CD4-positive, alpha-beta T cell (primary cell): ENCODE results near the gene PAIP2. TPM values are rescaled to one million over a fixed set of nuclear protein-coding genes. Genes with fewer than 3 reads are reported as not detected.

ENCODE experiments used
- ATAC-seq: fragments of 200-7000 bp; cut with Tn5 transposase; one replicate; pipeline ENCODE4 v1.10.0; 2022; ENCODE audit warnings: mild to moderate bottlenecking; ENCODE audit not compliant: poor library complexity
- CTCF ChIA-PET: fragments of 350-600 bp; sonication (Branson Sonifier 250); formaldehyde crosslinking; loops from one replicate; lab custom pipeline; 2021; ENCODE audit warnings: antibody characterized with exemption, inconsistent platforms; lab: Charles Lee
- POLR2A ChIA-PET: fragments of 350-600 bp; sonication (Branson Sonifier 250); formaldehyde crosslinking; loops from one replicate; lab custom pipeline; 2021; ENCODE audit warnings: antibody characterized with exemption, inconsistent platforms; lab: Charles Lee
- DNase-seq, 14 experiments: peaks; one replicate each; pipeline ENCODE4 v3.0.0-alpha.2; 2013 to 2020; ENCODE audit warnings: mixed read lengths in 2 of 14
- H3K27ac ChIP-seq, 2 donors: one replicate each; pipeline versions ENCODE4 v1.5.1 to v1.7.0; 2013; ENCODE audit warnings: low read length in 2 of 2, low read depth in 1 of 2, mild to moderate bottlenecking in 1 of 2
- H3K27me3 ChIP-seq, 2 experiments: 1 replicate in 1 of 2; 2 replicates in 1 of 2; pipeline versions ENCODE4 v1.6.1 to v1.7.0; 2013; ENCODE audit warnings: low read length in 2 of 2, control low read depth in 1 of 2, mild to moderate bottlenecking in 1 of 2, moderate library complexity in 1 of 2; ENCODE audit not compliant: insufficient read depth in 2 of 2, control insufficient read depth in 1 of 2
- H3K36me3 ChIP-seq: one replicate; pipeline ENCODE4 v1.6.1; 2013; ENCODE audit warnings: low read length, control low read depth; ENCODE audit not compliant: insufficient read depth
- H3K4me1 ChIP-seq: one replicate; pipeline ENCODE4 v1.6.1; 2013; ENCODE audit warnings: low read length, control low read depth; ENCODE audit not compliant: insufficient read depth
- H3K4me3 ChIP-seq: one replicate; pipeline ENCODE4 v1.5.1; 2013; ENCODE audit warnings: mild to moderate bottlenecking, low read length, moderate library complexity
- H3K9me3 ChIP-seq, 2 experiments: 1 replicate in 1 of 2; 2 replicates in 1 of 2; pipeline versions ENCODE4 v1.6.1 to v1.7.0; 2013; ENCODE audit warnings: low read length in 2 of 2, mild to moderate bottlenecking in 2 of 2, control low read depth in 1 of 2, moderate library complexity in 1 of 2; ENCODE audit not compliant: control insufficient read depth in 1 of 2, insufficient read depth in 1 of 2
- H3K27ac Mint-ChIP-seq: one replicate; pipeline ENCODE4 v1.8.0; 2020; ENCODE audit warnings: mixed read lengths
- H3K27me3 Mint-ChIP-seq: one replicate; pipeline ENCODE4 v1.8.0; 2021; ENCODE audit warnings: mixed read lengths
- H3K36me3 Mint-ChIP-seq: one replicate; pipeline ENCODE4 v1.8.0; 2021; ENCODE audit warnings: low read depth, mixed read lengths
- H3K4me1 Mint-ChIP-seq: one replicate; pipeline ENCODE4 v1.8.0; 2021; ENCODE audit warnings: low read depth, mixed read lengths
- H3K4me3 Mint-ChIP-seq: one replicate; pipeline ENCODE4 v1.8.0; 2020; ENCODE audit warnings: mild to moderate bottlenecking, mixed read lengths
- H3K9me3 Mint-ChIP-seq: one replicate; pipeline ENCODE4 v1.8.0; 2020; ENCODE audit warnings: mixed read lengths
- CTCF ChIP-seq: fragments of 200-600 bp; IDR thresholded peaks from one replicate; pipeline ENCODE4 v1.8.0; 2022; ENCODE audit warnings: antibody characterized with exemption, mild to moderate bottlenecking
- intact Hi-C, 2 experiments: fragments of 100-400 bp; cut with DNase I in 1 of 2; cut with micrococcal nuclease in 1 of 2; formaldehyde crosslinking; loops; one replicate each; pipeline versions ENCODE4 v1.15.1 to v1.9.0; 2023 to 2025; cut with DNase I, micrococcal nuclease
- total RNA-seq, 174 experiments: library from RNA in 2 of 174; stranded (reverse) in 2 of 174; gene quantifications; one replicate each; pipeline ENCODE4 v1.2.3 and lab custom pipeline; 2021 to 2026

PAIP2 gene
- total RNA-seq, 2 experiments from 2014 or later = 151 to 156 TPM

DNA sequence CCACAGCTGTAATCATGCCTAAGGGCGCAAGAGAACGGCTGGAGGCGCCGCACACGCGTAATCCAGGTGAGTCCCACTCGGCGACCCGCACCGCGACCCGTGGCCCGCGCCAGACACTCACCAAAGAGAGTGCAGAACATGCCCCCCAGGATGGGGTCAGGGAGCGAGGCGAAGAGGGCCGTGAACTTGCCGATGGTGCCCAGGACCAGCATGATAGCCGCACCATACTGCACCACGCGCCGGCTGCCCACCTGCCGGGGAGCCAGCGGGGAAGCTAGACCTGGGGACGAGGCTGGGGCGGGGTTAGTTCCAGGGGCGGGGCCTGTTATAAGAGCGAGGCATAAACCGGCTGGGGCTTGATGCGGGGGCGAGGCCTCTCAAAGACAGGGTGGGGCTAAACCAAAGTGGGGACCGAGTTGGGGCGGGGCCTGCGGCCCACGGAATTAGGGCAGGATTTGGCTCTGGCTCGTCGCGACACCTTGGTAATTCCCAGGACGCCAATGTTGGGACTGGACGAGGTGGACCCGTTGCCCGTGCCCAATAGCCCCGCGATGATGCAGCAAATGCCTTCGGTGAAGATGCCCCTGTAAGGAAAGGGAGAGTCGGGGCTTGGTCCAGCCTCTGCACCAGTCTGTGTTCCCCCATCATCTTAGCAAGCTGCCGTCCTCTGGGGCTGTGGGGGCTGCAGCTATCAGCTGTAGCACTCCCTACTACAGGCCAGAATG lies 36.6 kb downstream of the PAIP2 start:
- Mint-ChIP-seq H3K27me3 (no peaks in the 10 kb centered on the region), H3K4me1 (no peaks in the 10 kb centered on the region), H3K9me3 (no peaks in the 10 kb centered on the region), H3K27ac (no peak overlapping the region), H3K36me3 (peaks cover 16% of the 10 kb centered on the region), H3K4me3 (no peak overlapping the region)
- ATAC-seq (no peak), DNase-seq (peak in 1 of 14 experiments; percentile 29)
- peaks cover 0 to 5% of the 10 kb centered on the region in 2 experiments for H3K9me3 ChIP-seq
- no peak overlapping the region for H3K4me3 ChIP-seq
- no peaks in the 10 kb centered on the region for H3K27me3 ChIP-seq
- ChIA-PET POLR2A (no interaction called here), CTCF (no interaction called here)
- H3K27ac ChIP-seq = no peak overlapping the region
- no peak for TF ChIP-seq CTCF
- intact Hi-C loops = no loop called here
- no peaks in the 10 kb centered on the region for H3K4me1 ChIP-seq
- peaks cover 6% of the 10 kb centered on the region for H3K36me3 ChIP-seq

DNA sequence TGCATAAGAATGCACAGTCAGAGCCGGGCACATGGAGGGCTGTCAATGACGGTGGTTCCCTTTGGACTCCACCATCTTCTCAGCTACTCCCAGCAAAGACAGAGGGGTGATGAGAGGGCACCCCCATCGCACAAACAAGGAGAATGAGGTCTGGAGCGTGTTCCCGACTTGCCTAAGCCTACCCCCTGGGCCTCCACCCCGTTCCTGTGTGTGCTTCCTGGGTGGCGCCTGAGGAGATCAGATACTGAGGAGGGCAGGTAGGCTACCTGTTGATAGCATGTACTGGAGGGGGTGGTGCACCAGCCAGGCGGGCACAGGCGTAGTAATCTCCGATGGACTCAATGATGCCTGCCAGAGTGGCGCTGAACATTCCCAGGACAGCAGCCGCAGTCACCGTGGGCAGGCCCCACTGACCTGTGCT lies 37.3 kb downstream of the PAIP2 start:
- TF ChIP-seq CTCF = no peak
- no peaks in the 10 kb centered on the region for H3K9me3 Mint-ChIP-seq
- H3K4me3 ChIP-seq = no peak overlapping the region
- peak in 1 of 14 experiments; percentile 22 for DNase-seq
- H3K36me3 ChIP-seq = no peaks in the 10 kb centered on the region
- ATAC-seq = no peak
- intact Hi-C loops = no loop called here
- H3K27me3 ChIP-seq = no peaks in the 10 kb centered on the region
- H3K4me3 Mint-ChIP-seq = no peak overlapping the region
- POLR2A ChIA-PET = no interaction called here
- peaks cover 9% of the 10 kb centered on the region for H3K36me3 Mint-ChIP-seq
- no peak overlapping the region for H3K27ac ChIP-seq
- H3K4me1 Mint-ChIP-seq = no peaks in the 10 kb centered on the region
- H3K27me3 Mint-ChIP-seq = no peaks in the 10 kb centered on the region
- H3K27ac Mint-ChIP-seq = no peak overlapping the region
- CTCF ChIA-PET = no interaction called here
- peaks cover under 1% of the 10 kb centered on the region for H3K4me1 ChIP-seq
- H3K9me3 ChIP-seq = peaks cover 0 to 5% of the 10 kb centered on the region in 2 experiments

DNA sequence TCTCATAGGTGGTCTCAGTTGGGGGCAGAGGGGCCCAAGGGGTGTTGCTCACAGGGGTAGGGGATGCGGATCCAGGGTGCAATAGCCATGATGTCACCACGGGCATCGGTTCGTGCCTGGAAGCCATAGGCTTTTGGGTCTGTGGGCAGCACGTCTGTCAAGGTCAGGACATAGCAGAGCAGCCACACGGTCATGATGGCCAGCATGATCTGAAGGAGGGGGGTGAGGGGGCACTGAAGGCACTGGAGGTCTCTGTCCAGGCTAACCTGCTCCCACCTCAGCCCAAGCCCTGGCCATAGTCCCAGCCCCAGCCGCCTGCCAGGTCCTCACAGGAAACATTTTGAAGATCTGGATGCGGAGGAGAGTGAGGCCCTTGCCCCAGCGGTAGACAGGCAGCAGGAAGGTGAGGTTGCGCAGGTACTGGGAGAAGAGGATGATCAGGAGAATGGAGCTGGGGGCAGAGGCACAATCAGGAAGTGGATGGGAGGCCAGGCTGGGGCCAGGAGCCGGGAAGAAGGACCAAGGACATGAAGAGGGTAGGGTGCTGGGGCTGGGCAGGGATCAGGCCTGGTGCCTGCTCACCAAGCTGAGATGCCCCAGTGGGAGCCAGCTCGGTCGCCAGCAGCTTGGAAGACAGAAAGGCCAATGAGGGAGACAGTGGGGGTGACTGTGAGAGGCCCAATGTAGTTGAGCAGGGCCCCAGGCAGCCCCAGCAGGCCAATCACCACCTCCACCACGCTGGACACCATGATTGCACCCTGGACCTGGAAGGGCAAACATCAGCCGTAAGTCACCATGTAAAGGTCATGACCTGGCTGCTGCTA lies 38.2 kb downstream of the PAIP2 start:
- ChIA-PET POLR2A (interaction anchor here (0.6 to 1.5 kb wide), 2 partner anchors 18 to 24 kb away, joined by 3 read pairs; partner anchors contain the start of gene SPATA24), CTCF (no interaction called here)
- no peak overlapping the region for H3K4me3 ChIP-seq
- Mint-ChIP-seq H3K27me3 (no peaks in the 10 kb centered on the region), H3K9me3 (no peaks in the 10 kb centered on the region), H3K4me1 (peaks cover 6% of the 10 kb centered on the region), H3K4me3 (no peak overlapping the region), H3K27ac (no peak overlapping the region), H3K36me3 (peaks cover 4% of the 10 kb centered on the region)
- peaks cover 0 to 5% of the 10 kb centered on the region in 2 experiments for H3K9me3 ChIP-seq
- H3K36me3 ChIP-seq = no peaks in the 10 kb centered on the region
- no peaks in the 10 kb centered on the region for H3K27me3 ChIP-seq
- H3K27ac ChIP-seq = no peak overlapping the region
- TF ChIP-seq CTCF = no peak
- intact Hi-C loops = no loop called here
- peak in 1 of 14 experiments; percentile 29 for DNase-seq
- H3K4me1 ChIP-seq = peaks cover 9% of the 10 kb centered on the region
- no peak for ATAC-seq
